Measurements from ENCODE around the gene SPECC1. TPM values are rescaled to one million over a fixed set of nuclear protein-coding genes. Genes with fewer than 3 reads are reported as not detected.

The SPECC1 gene
- total RNA-seq, 1 experiment from 2014 or later: 46.4 TPM

- Histone ChIP-seq H4K20me1 (ENCODE audit: low read length) (no peaks in the 10 kb centered on the region), H3K27ac (ENCODE audit: low read length) (no peak overlapping the region)
- BruUV-seq (replicated peaks): no TSS peak
Measured at GRCh38 chr17:20214794-20215193, 205.6 kb downstream of the SPECC1 start.

GRCh38 chr17:20216154-20216815, 207.1 kb downstream of the SPECC1 start:
- no peak overlapping the region for H3K4me2 ChIP-seq (ENCODE audit: low read length)
- intact Hi-C loops (cut with micrococcal nuclease): no loop called here
- H3K9ac ChIP-seq (ENCODE audit: low read length): no peak overlapping the region
- TF ChIP-seq CTCF (conservative IDR thresholded peaks at IDR 0.05; ENCODE audit: low read depth, low read length): no peak
- TF ChIP-seq EZH2phosphoT487 (IDR thresholded peaks at IDR 0.05; ENCODE audit: borderline replicate concordance, low read length): no peak
- no peak for TF ChIP-seq EZH2 (IDR thresholded peaks at IDR 0.05; ENCODE audit: low read length, unreplicated experiment)
- H2AFZ ChIP-seq (ENCODE audit: low read length): no peak overlapping the region
- H3K4me3 ChIP-seq (ENCODE audit: low read length): no peak overlapping the region
- peaks cover 10% of the 10 kb centered on the region for H3K4me1 ChIP-seq (ENCODE audit: insufficient read depth, low read length)
- no peaks in the 10 kb centered on the region for H4K20me1 ChIP-seq (ENCODE audit: low read length)
- H3K27me3 ChIP-seq (ENCODE audit: low read length): no peaks in the 10 kb centered on the region
- no peak for ATAC-seq
- H3K9me2 ChIP-seq (replicated peaks; ENCODE audit: low read length): no peaks in the 10 kb centered on the region
- H3K36me3 ChIP-seq (ENCODE audit: low read depth, low read length): 0 out of 2 replicates have a peak, but pooled peaks cover 5% of the 10 kb centered on the region
- POLR2A ChIA-PET (ENCODE audit: unreplicated experiment): no interaction called here
- H3K9me3 ChIP-seq (ENCODE audit: low read length): no peaks in the 10 kb centered on the region
- no peaks in the 10 kb centered on the region for H3F3A ChIP-seq (ENCODE audit: low read length, unreplicated experiment)
- H3K79me2 ChIP-seq (ENCODE audit: low read length): peaks cover 7% of the 10 kb centered on the region; the same call in 1 of the 2 replicates
- CTCF ChIA-PET: no interaction called here
- DNase-seq: no peak
- no peak overlapping the region for H3K27ac ChIP-seq (ENCODE audit: low read length)
- no TSS peak for BruUV-seq (replicated peaks)

More at GRCh38 chr17:20214794-20215193, 205.6 kb downstream of the SPECC1 start:
- 0 out of 2 replicates have a peak, but pooled peaks cover 5% of the 10 kb centered on the region for H3K36me3 ChIP-seq (ENCODE audit: low read depth, low read length)
- ATAC-seq (no peak), DNase-seq (no peak)
- H3K9me2 ChIP-seq (replicated peaks; ENCODE audit: low read length): no peaks in the 10 kb centered on the region
- no peaks in the 10 kb centered on the region for H3K9me3 ChIP-seq (ENCODE audit: low read length)
- H3K4me1 ChIP-seq (ENCODE audit: insufficient read depth, low read length): peaks cover 10% of the 10 kb centered on the region
- no peak overlapping the region for H2AFZ ChIP-seq (ENCODE audit: low read length)
- H3K4me3 ChIP-seq (ENCODE audit: low read length): no peak overlapping the region
- intact Hi-C loops (cut with micrococcal nuclease): no loop called here
- no peak overlapping the region for H3K4me2 ChIP-seq (ENCODE audit: low read length)
- CTCF ChIA-PET: no interaction called here
- H3K27me3 ChIP-seq (ENCODE audit: low read length): no peaks in the 10 kb centered on the region
- no peak overlapping the region for H3K9ac ChIP-seq (ENCODE audit: low read length)
- POLR2A ChIA-PET (ENCODE audit: unreplicated experiment): no interaction called here
- TF ChIP-seq EZH2phosphoT487 (IDR thresholded peaks at IDR 0.05; ENCODE audit: borderline replicate concordance, low read length): no peak
- no peak for TF ChIP-seq EZH2 (IDR thresholded peaks at IDR 0.05; ENCODE audit: low read length, unreplicated experiment)
- TF ChIP-seq CTCF (conservative IDR thresholded peaks at IDR 0.05; ENCODE audit: low read depth, low read length): no peak
- no peaks in the 10 kb centered on the region for H3F3A ChIP-seq (ENCODE audit: low read length, unreplicated experiment)
- no peaks in the 10 kb centered on the region for H3K79me2 ChIP-seq (ENCODE audit: low read length)

DNA sequence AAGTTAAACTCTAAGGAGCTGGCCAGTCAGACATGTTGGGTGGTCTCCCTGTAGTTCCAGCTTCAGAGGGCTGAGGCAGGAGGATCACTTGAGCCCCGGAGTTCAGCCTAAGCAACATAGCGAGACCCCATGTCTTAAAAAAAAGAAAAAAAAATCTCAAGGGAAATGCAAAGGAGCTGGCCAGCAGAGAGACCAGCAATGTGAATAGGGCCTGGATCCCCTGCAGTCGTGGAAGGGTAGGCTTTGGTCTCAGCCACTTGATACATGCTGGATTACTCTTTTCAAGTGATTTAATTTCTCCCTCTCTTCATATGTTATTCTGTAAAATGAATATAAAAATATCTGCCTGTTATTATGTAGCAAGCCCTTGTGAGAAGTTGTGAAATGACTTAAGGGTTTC, 207.7 kb downstream of the SPECC1 start:
- Histone ChIP-seq H3K36me3 (ENCODE audit: low read depth, low read length) (0 out of 2 replicates have a peak, but pooled peaks cover 4% of the 10 kb centered on the region), H3K4me3 (ENCODE audit: low read length) (no peak overlapping the region), H4K20me1 (ENCODE audit: low read length) (no peaks in the 10 kb centered on the region), H3K9me3 (ENCODE audit: low read length) (no peaks in the 10 kb centered on the region), H3K79me2 (ENCODE audit: low read length) (peaks cover 11% of the 10 kb centered on the region), H3K9ac (ENCODE audit: low read length) (no peak overlapping the region), H3K9me2 (replicated peaks; ENCODE audit: low read length) (no peaks in the 10 kb centered on the region), H3K4me2 (ENCODE audit: low read length) (no peak overlapping the region), H2AFZ (ENCODE audit: low read length) (no peak overlapping the region), H3K4me1 (ENCODE audit: insufficient read depth, low read length) (peaks cover 10% of the 10 kb centered on the region), H3F3A (ENCODE audit: low read length, unreplicated experiment) (no peaks in the 10 kb centered on the region), H3K27me3 (ENCODE audit: low read length) (no peaks in the 10 kb centered on the region), H3K27ac (ENCODE audit: low read length) (no peak overlapping the region)
- ATAC-seq (no peak), DNase-seq (no peak)
- ChIA-PET CTCF (no interaction called here), POLR2A (ENCODE audit: unreplicated experiment) (no interaction called here)
- TF ChIP-seq EZH2phosphoT487 (IDR thresholded peaks at IDR 0.05; ENCODE audit: borderline replicate concordance, low read length) (no peak), EZH2 (IDR thresholded peaks at IDR 0.05; ENCODE audit: low read length, unreplicated experiment) (no peak), CTCF (conservative IDR thresholded peaks at IDR 0.05; ENCODE audit: low read depth, low read length) (no peak)
- BruUV-seq (replicated peaks): no TSS peak
- intact Hi-C loops (cut with micrococcal nuclease): no loop called here

Measured in PC-3 (cell line).